Peyer's patch (tissue), 4 donors: ENCODE results near the gene FRMPD1.

ENCODE experiments used
- CTCF ChIP-seq, 6 experiments: fragments of 450-650 bp in 4 of 6; fragments of 200-600 bp in 2 of 6; sonication (generic) in 1 of 6; IDR thresholded peaks; one replicate each; pipeline ENCODE4 v1.5.1; 2017 to 2019; ENCODE audit warnings: antibody characterized with exemption in 6 of 6, mild to moderate bottlenecking in 3 of 6, moderate library complexity in 1 of 6
- POLR2A ChIP-seq, 2 donors: fragments of 450-650 bp; IDR thresholded peaks; one replicate each; pipeline ENCODE4 v1.5.1; 2017; ENCODE audit warnings: antibody characterized with exemption in 2 of 2, mild to moderate bottlenecking in 2 of 2, moderate library complexity in 2 of 2

- TF ChIP-seq CTCF (IDR thresholded peaks at IDR 0.05) (peak in 1 of 6 experiments; percentile 11), POLR2A (IDR thresholded peaks at IDR 0.05) (no peak)
These were observed at the start of gene FRMPD1 for GRCh38 chr9:37650873-37651768.
